ENCODE measurements around the gene ADGRF4. TPM values are rescaled to one million over a fixed set of nuclear protein-coding genes. Genes with fewer than 3 reads are reported as not detected.

The ADGRF4 gene
- total and polyA plus RNA-seq, 2 donors (not counting 1 experiment from before 2014, with no cell fraction given): not detected

DNA sequence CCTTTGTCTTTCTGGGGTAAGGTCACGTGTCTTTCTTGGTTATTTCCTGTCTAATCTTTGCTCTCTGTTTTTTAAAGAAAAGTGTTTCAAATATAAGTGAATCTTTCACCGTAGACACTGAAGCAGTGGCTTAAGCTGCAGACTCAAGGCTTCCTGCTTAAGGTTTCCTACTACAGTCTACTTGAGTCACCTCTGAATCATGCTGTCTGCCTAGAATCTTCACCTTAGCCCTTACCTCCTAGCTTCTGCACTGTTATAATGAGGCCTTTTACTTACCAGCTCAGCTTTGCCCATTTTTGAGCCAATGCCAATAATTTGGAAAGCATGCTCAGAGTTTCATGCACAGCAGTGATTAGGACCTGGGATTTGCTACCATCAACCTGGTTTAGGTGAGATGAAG lies 30.6 kb downstream of the ADGRF4 start:
- H3K9me3 Mint-ChIP-seq (ENCODE audit: insufficient read depth): no peaks in the 10 kb centered on the region
- no peak for ATAC-seq (ENCODE audit: low read depth)
- Histone ChIP-seq H3K9ac (ENCODE audit: low read length) (no peak overlapping the region), H3K9me3 (ENCODE audit: control extremely low read depth in 1 of 3, control insufficient read depth in 2 of 3, insufficient read depth in 1 of 3, low read length in 2 of 3) (no peaks in the 10 kb centered on the region), H3K36me3 (replicated peaks in 1 of 2; ENCODE audit: control extremely low read depth in 1 of 2, control insufficient read depth in 1 of 2, extremely low read depth in 1 of 2, insufficient read depth in 2 of 2, low read length in 1 of 2) (no peaks in the 10 kb centered on the region), H4K20me1 (ENCODE audit: control insufficient read depth, insufficient read depth, low read length, poor library complexity, severe bottlenecking) (no peaks in the 10 kb centered on the region), H3K27me3 (replicated peaks in 1 of 4; ENCODE audit: control extremely low read depth in 1 of 4, control insufficient read depth in 3 of 4, insufficient read depth in 4 of 4, low read length in 3 of 4) (no peaks in the 10 kb centered on the region), H3K4me2 (replicated peaks; ENCODE audit: low read depth, low read length, poor library complexity, severe bottlenecking) (no peak overlapping the region), H2AFZ (ENCODE audit: insufficient read depth, low read depth, low read length, poor library complexity, severe bottlenecking) (no peak overlapping the region), H3K27ac (ENCODE audit: low read length in 2 of 2) (no peak overlapping the region), H3K79me2 (ENCODE audit: control insufficient read depth, insufficient read depth, low read length) (no peaks in the 10 kb centered on the region), H3K4me1 (ENCODE audit: control insufficient read depth in 2 of 2, insufficient read depth in 2 of 2, low read length in 2 of 2) (no peaks in the 10 kb centered on the region), H3K4me3 (ENCODE audit: control extremely low read depth in 1 of 5, extremely low read depth in 1 of 5, insufficient read depth in 1 of 5, low read depth in 2 of 5, low read length in 4 of 5) (no peak overlapping the region)
- H3K4me3 Mint-ChIP-seq: no peak overlapping the region
- H3K27ac Mint-ChIP-seq: no peak overlapping the region
- 83% methylated on average over 1 of the region's 2 CpGs for WGBS (ENCODE audit: insufficient coverage)
- H3K4me1 Mint-ChIP-seq: no peaks in the 10 kb centered on the region
- TF ChIP-seq, protein P1, sequence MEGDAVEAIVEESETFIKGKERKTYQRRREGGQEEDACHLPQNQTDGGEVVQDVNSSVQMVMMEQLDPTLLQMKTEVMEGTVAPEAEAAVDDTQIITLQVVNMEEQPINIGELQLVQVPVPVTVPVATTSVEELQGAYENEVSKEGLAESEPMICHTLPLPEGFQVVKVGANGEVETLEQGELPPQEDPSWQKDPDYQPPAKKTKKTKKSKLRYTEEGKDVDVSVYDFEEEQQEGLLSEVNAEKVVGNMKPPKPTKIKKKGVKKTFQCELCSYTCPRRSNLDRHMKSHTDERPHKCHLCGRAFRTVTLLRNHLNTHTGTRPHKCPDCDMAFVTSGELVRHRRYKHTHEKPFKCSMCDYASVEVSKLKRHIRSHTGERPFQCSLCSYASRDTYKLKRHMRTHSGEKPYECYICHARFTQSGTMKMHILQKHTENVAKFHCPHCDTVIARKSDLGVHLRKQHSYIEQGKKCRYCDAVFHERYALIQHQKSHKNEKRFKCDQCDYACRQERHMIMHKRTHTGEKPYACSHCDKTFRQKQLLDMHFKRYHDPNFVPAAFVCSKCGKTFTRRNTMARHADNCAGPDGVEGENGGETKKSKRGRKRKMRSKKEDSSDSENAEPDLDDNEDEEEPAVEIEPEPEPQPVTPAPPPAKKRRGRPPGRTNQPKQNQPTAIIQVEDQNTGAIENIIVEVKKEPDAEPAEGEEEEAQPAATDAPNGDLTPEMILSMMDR (IDR thresholded peaks at IDR 0.05): no peak
- TF ChIP-seq EZH2 (IDR thresholded peaks at IDR 0.05; ENCODE audit: borderline replicate concordance, insufficient read depth, low read depth, low read length, poor library complexity, severe bottlenecking): no peak
- no peak for DNase-seq
- peaks cover 5% of the 10 kb centered on the region for H3K27me3 Mint-ChIP-seq
- ChIA-PET POLR2A (no interaction called here), CTCF (interaction anchor here (1.4 kb wide), 1 partner anchor 316 kb away, joined by 5 read pairs; no protein-coding TSS in a partner anchor)
- intact Hi-C loops (cut with micrococcal nuclease): no loop called here

DNA sequence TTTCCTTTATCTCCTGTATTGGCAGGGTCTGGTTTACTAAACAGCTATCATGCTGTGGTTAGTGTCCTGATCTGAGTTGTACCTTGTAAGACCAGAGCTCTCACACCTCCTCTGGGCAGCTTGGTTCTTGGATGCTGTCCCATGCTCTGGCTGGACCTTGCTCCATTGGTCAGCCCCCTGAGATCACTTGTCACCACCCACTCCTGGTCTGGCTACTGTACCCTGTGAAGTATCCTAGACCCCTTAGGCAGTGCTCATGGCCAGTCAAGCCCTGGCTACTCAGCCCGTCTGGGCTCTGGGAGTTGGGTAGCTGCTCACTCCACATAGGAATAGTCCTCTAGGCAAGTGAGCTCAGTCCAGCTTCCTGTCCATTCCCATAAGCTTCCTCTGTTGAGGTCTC lies 31.1 kb downstream of the ADGRF4 start:
- H3K27me3 Mint-ChIP-seq: peaks cover 5% of the 10 kb centered on the region
- no peak overlapping the region for H3K4me3 Mint-ChIP-seq
- Histone ChIP-seq H3K9me3 (ENCODE audit: control extremely low read depth in 1 of 3, control insufficient read depth in 2 of 3, insufficient read depth in 1 of 3, low read length in 2 of 3) (no peaks in the 10 kb centered on the region), H3K4me1 (ENCODE audit: control insufficient read depth in 2 of 2, insufficient read depth in 2 of 2, low read length in 2 of 2) (no peaks in the 10 kb centered on the region), H3K4me2 (replicated peaks; ENCODE audit: low read depth, low read length, poor library complexity, severe bottlenecking) (no peak overlapping the region), H3K4me3 (ENCODE audit: control extremely low read depth in 1 of 5, extremely low read depth in 1 of 5, insufficient read depth in 1 of 5, low read depth in 2 of 5, low read length in 4 of 5) (no peak overlapping the region), H4K20me1 (ENCODE audit: control insufficient read depth, insufficient read depth, low read length, poor library complexity, severe bottlenecking) (no peaks in the 10 kb centered on the region), H3K9ac (ENCODE audit: low read length) (no peak overlapping the region), H3K27me3 (replicated peaks in 1 of 4; ENCODE audit: control extremely low read depth in 1 of 4, control insufficient read depth in 3 of 4, insufficient read depth in 4 of 4, low read length in 3 of 4) (no peaks in the 10 kb centered on the region), H3K27ac (ENCODE audit: low read length in 2 of 2) (no peak overlapping the region), H2AFZ (ENCODE audit: insufficient read depth, low read depth, low read length, poor library complexity, severe bottlenecking) (no peak overlapping the region), H3K36me3 (replicated peaks in 1 of 2; ENCODE audit: control extremely low read depth in 1 of 2, control insufficient read depth in 1 of 2, extremely low read depth in 1 of 2, insufficient read depth in 2 of 2, low read length in 1 of 2) (no peaks in the 10 kb centered on the region), H3K79me2 (ENCODE audit: control insufficient read depth, insufficient read depth, low read length) (no peaks in the 10 kb centered on the region)
- DNase-seq (no peak), ATAC-seq (ENCODE audit: low read depth) (no peak)
- WGBS (ENCODE audit: insufficient coverage): 100% methylated on average over 1 of the region's 1 CpG
- TF ChIP-seq, protein P1 (IDR thresholded peaks at IDR 0.05): no peak
- TF ChIP-seq EZH2 (IDR thresholded peaks at IDR 0.05; ENCODE audit: borderline replicate concordance, insufficient read depth, low read depth, low read length, poor library complexity, severe bottlenecking): no peak
- ChIA-PET CTCF (interaction anchor here (1.4 kb wide), 1 partner anchor 316 kb away, joined by 5 read pairs; no protein-coding TSS in a partner anchor), POLR2A (no interaction called here)
- H3K9me3 Mint-ChIP-seq (ENCODE audit: insufficient read depth): no peaks in the 10 kb centered on the region
- no peak overlapping the region for H3K27ac Mint-ChIP-seq
- intact Hi-C loops (cut with micrococcal nuclease): no loop called here
- no peaks in the 10 kb centered on the region for H3K4me1 Mint-ChIP-seq
